Body of pancreas (tissue), 4 donors: Measurements from ENCODE around the gene C4orf51. TPM values are rescaled to one million over a fixed set of nuclear protein-coding genes. Genes with fewer than 3 reads are reported as not detected.

Experiments used
- ATAC-seq: fragments of 150-250 bp; one replicate; pipeline ENCODE4 v1.9.1; 2016
- DNase-seq, 4 donors: peaks; one replicate each; pipeline ENCODE4 v3.0.0-alpha.2; 2019
- H3K27ac ChIP-seq, 4 donors: fragments of 200-600 bp; sonication (generic); 1 replicate in 3 of 4; 2 replicates in 1 of 4; pipeline versions ENCODE4 v1.5.1 to v1.6.1; 2016 to 2019; ENCODE audit warnings: mild to moderate bottlenecking in 1 of 4, mixed read lengths in 1 of 4, moderate library complexity in 1 of 4
- H3K27me3 ChIP-seq, 2 donors: fragments of 200-600 bp; sonication (generic); one replicate each; pipeline ENCODE4 v1.6.0; 2016; ENCODE audit warnings: mild to moderate bottlenecking in 1 of 2
- H3K36me3 ChIP-seq, 2 donors: fragments of 200-600 bp; sonication (generic); replicated peaks in 1 of 2; 2 replicates each; pipeline ENCODE4 v1.5.1; 2016; ENCODE audit warnings: low read depth in 2 of 2; ENCODE audit not compliant: insufficient read depth in 1 of 2
- H3K4me1 ChIP-seq: fragments of 200-600 bp; sonication (generic); one replicate; pipeline ENCODE4 v1.6.0; 2016
- H3K4me3 ChIP-seq, 2 donors: fragments of 200-600 bp; sonication (generic); 1 replicate in 1 of 2; 2 replicates in 1 of 2; pipeline ENCODE4 v1.5.1; 2016 to 2019
- H3K9me3 ChIP-seq, 3 donors: fragments of 200-600 bp; sonication (generic); 1 replicate in 2 of 3; 2 replicates in 1 of 3; pipeline ENCODE4 v1.5.1; 2016
- CTCF ChIP-seq, 7 experiments: fragments of 450-650 bp in 4 of 7; fragments of 200-600 bp in 3 of 7; sonication (generic) in 3 of 7; IDR thresholded peaks; one replicate each; pipeline ENCODE4 v1.5.1; 2016 to 2019; ENCODE audit warnings: antibody characterized with exemption in 7 of 7
- POLR2A ChIP-seq, 3 donors: fragments of 450-650 bp; IDR thresholded peaks; one replicate each; pipeline ENCODE4 v1.6.1; 2016; ENCODE audit warnings: antibody characterized with exemption in 3 of 3, mild to moderate bottlenecking in 2 of 3
- WGBS, 2 donors: methylation state at CpG; one replicate each; pipeline ENCODE4 v1.1.5; 2017; 5-methylcytosine and 5-hydroxymethylcytosine counted together
- intact Hi-C: fragments of 100-400 bp; cut with DNase I; formaldehyde crosslinking; loops from one replicate; pipeline ENCODE4 v1.15.1; 2023
- total RNA-seq, 2 donors: library from RNA; depleted of rRNA; stranded (reverse); fragments of >200 nt; gene quantifications; one replicate each; pipeline ENCODE4 v1.1.0, GENCODE V29; 2016

Gene C4orf51
- total RNA-seq, 2 donors from 2014 or later: not detected

GRCh38 chr4:145735347-145735675, 55.4 kb downstream of the C4orf51 start:
- no peaks in the 10 kb centered on the region for H3K36me3 ChIP-seq
- H3K27ac ChIP-seq: peak overlapping the region; percentile 94 to 99 (median 98)
- no peak for TF ChIP-seq CTCF (IDR thresholded peaks at IDR 0.05)
- TF ChIP-seq POLR2A (IDR thresholded peaks at IDR 0.05): no peak
- no peaks in the 10 kb centered on the region for H3K9me3 ChIP-seq
- ATAC-seq: peak; percentile 9
- H3K27me3 ChIP-seq: no peaks in the 10 kb centered on the region
- peak in 2 of 4 donors; percentile 21 to 29 for DNase-seq
- 68 to 78% methylated on average over 2 of the region's 2 CpGs for WGBS, 2 donors
- peaks cover 58% of the 10 kb centered on the region for H3K4me1 ChIP-seq
- H3K4me3 ChIP-seq: no peak overlapping the region
- intact Hi-C loops: no loop called here

- H3K4me1 ChIP-seq: peaks cover 53% of the 10 kb centered on the region
- DNase-seq (no peak), ATAC-seq (no peak)
- no peaks in the 10 kb centered on the region for H3K9me3 ChIP-seq
- TF ChIP-seq POLR2A (IDR thresholded peaks at IDR 0.05) (no peak), CTCF (IDR thresholded peaks at IDR 0.05) (no peak)
- 73 to 83% methylated on average over 4 of the region's 4 CpGs for WGBS, 2 donors
- intact Hi-C loops: no loop called here
- H3K4me3 ChIP-seq: no peak overlapping the region
- no peaks in the 10 kb centered on the region for H3K27me3 ChIP-seq
- peak overlapping the region in 3 of 4 donors; percentile 94 to 99 (median 98) for H3K27ac ChIP-seq
- no peaks in the 10 kb centered on the region for H3K36me3 ChIP-seq
Observed at GRCh38 chr4:145735827-145736226, 55.9 kb downstream of the C4orf51 start.

- TF ChIP-seq POLR2A (IDR thresholded peaks at IDR 0.05) (peak in 1 of 3 donors; percentile 22), CTCF (IDR thresholded peaks at IDR 0.05) (no peak)
- H3K27ac ChIP-seq: peak overlapping the region; percentile 54 to 99 (median 96)
- H3K27me3 ChIP-seq: no peaks in the 10 kb centered on the region
- ATAC-seq (peak; percentile 18), DNase-seq (peak; percentile 52 to 75 (median 72))
- no peaks in the 10 kb centered on the region for H3K9me3 ChIP-seq
- peaks cover 48% of the 10 kb centered on the region for H3K4me1 ChIP-seq
- H3K36me3 ChIP-seq: no peaks in the 10 kb centered on the region
- intact Hi-C loops: no loop called here
- H3K4me3 ChIP-seq: no peak overlapping the region
- 26 to 46% methylated on average over 6 to 9 of the region's 9 CpGs for WGBS, 2 donors
Observed at GRCh38 chr4:145736241-145736831, 56.4 kb downstream of the C4orf51 start.

- TF ChIP-seq POLR2A (IDR thresholded peaks at IDR 0.05) (no peak), CTCF (IDR thresholded peaks at IDR 0.05) (no peak)
- intact Hi-C loops: no loop called here
- whole genome bisulfite sequencing, 2 donors: 11 to 17% methylated on average over 5 of the region's 5 CpGs
- no peak for ATAC-seq
- Histone ChIP-seq H3K4me1 (peaks cover 20% of the 10 kb centered on the region), H3K36me3 (no peaks in the 10 kb centered on the region), H3K27ac (no peak overlapping the region), H3K9me3 (no peaks in the 10 kb centered on the region), H3K27me3 (no peaks in the 10 kb centered on the region), H3K4me3 (no peak overlapping the region)
- no peak for DNase-seq
Observed at GRCh38 chr4:145739845-145740244, 59.9 kb downstream of the C4orf51 start.

- H3K4me1 ChIP-seq: peaks cover 10% of the 10 kb centered on the region
- H3K4me3 ChIP-seq: no peak overlapping the region
- intact Hi-C loops: no loop called here
- no peak for ATAC-seq
- H3K27ac ChIP-seq: no peak overlapping the region
- H3K36me3 ChIP-seq: no peaks in the 10 kb centered on the region
- no peaks in the 10 kb centered on the region for H3K27me3 ChIP-seq
- 81 to 86% methylated on average over 2 of the region's 2 CpGs for WGBS, 2 donors
- TF ChIP-seq CTCF (IDR thresholded peaks at IDR 0.05) (no peak), POLR2A (IDR thresholded peaks at IDR 0.05) (no peak)
- H3K9me3 ChIP-seq: no peaks in the 10 kb centered on the region
- DNase-seq: no peak
Observed at GRCh38 chr4:145740806-145741205, 60.9 kb downstream of the C4orf51 start.
